GM12864 (cell line): ENCODE measurements around the gene PROS1.

Experiments used
- DNase-seq: peaks from one replicate; pipeline ENCODE4 v3.0.0-alpha.2; 2011; ENCODE audit warnings: low read depth
- H3K4me3 ChIP-seq: 2 replicates; pipeline ENCODE4 v1.5.1; 2011; ENCODE audit warnings: mild to moderate bottlenecking, low read depth, low read length, control low read depth
- TF ChIP-seq, protein P1 (sequence below): IDR thresholded peaks from 2 replicates; pipeline ENCODE4 v1.5.1; 2011; ENCODE audit warnings: low read depth, mild to moderate bottlenecking, moderate library complexity, low read length, control low read depth, inconsistent platforms; ENCODE audit errors: missing control alignments

The PROS1 gene

DNA sequence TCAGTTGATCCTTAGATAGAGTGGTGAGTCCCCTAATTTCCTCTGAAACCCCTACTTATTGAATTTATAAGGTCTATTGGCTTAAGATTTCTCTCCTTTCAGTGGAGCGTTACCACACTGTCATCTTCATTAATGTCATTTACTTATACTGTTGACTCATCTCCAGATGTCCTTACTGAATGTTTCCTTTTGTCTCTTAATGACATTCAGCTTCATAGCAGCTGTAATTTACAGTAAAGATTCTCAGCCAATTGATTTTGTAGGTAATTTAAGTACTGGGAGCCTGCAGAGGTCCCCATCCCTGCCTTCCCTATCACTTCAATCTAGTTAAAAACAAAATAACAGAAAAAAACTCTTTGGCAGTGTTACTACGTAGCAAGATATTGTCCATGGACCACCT lies 35.9 kb upstream of the PROS1 start:
- no peak for DNase-seq

DNA sequence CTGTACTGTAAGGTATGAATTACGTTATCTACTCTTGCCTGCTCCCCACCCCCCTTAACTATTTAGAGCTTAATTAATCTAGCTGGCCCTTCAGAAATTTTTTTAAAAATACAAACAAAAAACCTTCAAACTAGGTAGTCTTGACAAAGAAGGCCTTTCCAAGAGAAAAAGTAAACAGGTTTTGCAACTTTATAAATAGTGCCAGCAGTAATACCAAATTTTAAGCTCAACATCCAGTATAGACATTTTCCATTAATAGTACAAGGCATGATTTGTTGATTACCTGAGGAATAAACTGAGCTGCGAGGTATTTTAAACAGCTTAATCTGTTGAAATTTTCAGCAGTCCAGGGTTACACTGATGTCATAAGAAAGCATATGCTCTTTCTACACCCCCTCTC lies 34.6 kb upstream of the PROS1 start:
- no peak overlapping the region for H3K4me3 ChIP-seq
- TF ChIP-seq, protein P1, sequence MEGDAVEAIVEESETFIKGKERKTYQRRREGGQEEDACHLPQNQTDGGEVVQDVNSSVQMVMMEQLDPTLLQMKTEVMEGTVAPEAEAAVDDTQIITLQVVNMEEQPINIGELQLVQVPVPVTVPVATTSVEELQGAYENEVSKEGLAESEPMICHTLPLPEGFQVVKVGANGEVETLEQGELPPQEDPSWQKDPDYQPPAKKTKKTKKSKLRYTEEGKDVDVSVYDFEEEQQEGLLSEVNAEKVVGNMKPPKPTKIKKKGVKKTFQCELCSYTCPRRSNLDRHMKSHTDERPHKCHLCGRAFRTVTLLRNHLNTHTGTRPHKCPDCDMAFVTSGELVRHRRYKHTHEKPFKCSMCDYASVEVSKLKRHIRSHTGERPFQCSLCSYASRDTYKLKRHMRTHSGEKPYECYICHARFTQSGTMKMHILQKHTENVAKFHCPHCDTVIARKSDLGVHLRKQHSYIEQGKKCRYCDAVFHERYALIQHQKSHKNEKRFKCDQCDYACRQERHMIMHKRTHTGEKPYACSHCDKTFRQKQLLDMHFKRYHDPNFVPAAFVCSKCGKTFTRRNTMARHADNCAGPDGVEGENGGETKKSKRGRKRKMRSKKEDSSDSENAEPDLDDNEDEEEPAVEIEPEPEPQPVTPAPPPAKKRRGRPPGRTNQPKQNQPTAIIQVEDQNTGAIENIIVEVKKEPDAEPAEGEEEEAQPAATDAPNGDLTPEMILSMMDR = no peak
- no peak for DNase-seq

More for the DNA sequence above, 35.9 kb upstream of the PROS1 start:
- H3K4me3 ChIP-seq = no peak overlapping the region
- TF ChIP-seq, protein P1 = no peak

DNA sequence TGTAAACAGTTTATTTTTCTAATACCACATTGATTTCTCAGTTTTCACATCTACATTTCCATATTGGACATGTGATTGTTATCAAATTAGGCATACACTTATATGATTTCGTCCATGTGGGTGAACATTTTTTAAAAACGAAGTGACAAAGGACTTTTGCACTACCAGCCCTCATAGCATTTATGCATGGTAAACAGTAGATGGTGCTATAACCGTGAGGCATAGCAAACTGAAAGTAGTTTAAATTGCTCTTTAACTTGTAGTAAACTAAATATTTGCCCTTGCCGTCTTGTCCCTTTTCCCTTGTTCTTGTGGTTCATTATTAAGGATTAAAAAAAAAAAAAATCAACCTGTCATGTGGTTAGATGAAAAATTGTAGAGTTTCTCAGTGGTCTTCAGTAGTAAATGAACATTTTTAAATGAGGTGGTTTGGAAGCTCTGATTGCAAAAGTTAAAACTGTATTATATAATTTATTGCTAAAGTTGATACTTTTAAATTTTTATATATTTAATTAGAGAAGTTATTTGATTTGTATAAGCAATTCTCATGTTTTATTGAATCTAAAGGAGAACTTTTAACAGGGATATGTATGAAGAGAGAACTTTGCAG lies 30.7 kb upstream of the PROS1 start:
- H3K4me3 ChIP-seq = no peak overlapping the region
- DNase-seq = peak; percentile 42
- TF ChIP-seq, protein P1 = peak; percentile 72

DNA sequence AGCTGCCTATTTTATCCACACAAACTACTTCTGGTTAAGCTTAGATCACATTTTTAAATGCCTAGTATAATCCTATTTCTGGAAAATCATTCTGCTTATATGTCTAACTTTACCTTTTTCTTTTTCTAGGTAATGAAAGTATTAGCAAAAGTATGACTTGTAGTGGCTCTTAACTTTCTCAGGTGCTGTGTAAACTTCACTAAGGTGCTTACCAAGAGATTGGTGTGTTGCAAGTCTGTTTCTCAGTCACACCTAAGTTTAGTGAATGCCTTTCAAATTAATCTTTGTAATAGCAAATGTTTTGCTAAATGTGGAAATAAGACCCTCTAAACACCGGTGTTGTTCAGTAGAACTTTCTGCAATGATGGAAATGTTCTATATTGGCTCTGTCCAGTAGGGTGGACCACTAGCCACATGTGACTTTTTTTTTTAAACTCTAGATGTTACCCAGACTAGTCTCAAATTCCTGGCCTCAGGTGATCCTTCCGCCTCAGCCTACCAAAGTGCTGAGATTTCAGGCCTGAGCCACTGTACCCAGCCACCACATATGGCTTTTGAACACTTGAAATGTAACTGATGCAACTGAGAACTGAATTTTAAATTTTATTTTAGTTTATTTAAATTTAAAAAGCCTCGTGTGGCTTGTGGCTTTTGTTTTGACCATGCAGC lies 28.3 kb upstream of the PROS1 start:
- TF ChIP-seq, protein P1 = no peak
- DNase-seq = no peak
- H3K4me3 ChIP-seq = no peak overlapping the region

DNA sequence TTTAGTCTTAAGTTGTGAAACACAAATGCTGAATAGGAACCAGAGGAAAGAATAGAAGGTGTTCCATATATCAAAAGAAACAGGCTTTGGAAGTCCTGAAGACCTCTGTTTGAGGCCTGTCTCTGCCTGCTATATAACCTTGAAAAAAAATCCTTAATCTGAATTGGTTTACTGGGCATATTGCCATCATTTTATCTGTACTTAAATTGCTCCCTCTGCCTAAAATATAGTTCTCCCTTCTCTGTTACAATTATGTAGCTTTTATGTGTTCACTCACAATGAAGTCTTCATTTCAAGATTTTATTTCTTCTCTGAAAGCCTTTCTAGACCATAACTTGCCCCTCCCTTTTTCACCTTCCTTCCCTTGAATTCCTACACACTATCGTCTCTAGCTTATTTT lies 27.5 kb upstream of the PROS1 start:
- H3K4me3 ChIP-seq = no peak overlapping the region
- no peak for DNase-seq
- TF ChIP-seq, protein P1 = no peak

DNA sequence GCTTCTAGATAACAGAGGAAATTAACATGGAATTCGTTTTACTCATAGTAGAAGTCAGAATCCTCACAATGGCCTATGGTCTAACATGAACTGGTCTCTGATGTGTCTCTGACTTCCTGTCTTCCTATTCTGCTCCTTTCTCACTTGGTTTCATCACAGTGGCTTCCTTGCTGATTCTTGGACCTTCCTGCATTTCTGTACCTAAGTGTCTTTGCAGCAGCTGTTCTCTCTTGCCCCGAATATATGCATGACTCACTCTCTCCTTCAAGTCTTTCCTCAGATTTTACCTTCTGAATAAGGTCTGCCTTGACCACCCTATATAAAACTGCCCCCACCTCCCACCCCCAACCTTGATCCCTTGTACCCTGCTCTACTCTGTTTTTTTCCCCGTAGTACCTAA lies 20.4 kb upstream of the PROS1 start:
- H3K4me3 ChIP-seq = no peak overlapping the region
- DNase-seq = no peak
- TF ChIP-seq, protein P1 = no peak

DNA sequence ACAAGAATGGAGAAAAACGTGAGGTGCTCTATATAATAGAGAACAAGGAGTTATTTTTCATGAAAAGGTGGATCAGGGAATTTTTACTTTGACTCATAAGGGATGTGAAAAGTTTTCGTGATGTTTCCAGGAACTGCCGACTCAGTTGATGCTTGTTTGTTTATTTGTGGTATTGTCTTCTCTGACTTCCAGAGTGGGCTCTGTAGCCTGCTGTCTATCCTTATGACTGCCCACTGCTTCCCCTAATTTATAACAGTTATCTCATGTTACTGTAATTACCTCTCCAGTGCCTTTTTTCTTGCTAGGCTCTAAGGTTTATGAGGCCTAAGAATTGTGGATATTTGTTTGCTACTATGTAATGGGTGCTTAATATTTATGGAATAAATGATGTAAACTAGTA lies 18.5 kb upstream of the PROS1 start:
- TF ChIP-seq, protein P1 = no peak
- no peak overlapping the region for H3K4me3 ChIP-seq
- DNase-seq = no peak
